H1 (cell line): Measurements from ENCODE around the gene ATP1A3. TPM values are rescaled to one million over a fixed set of nuclear protein-coding genes. Genes with fewer than 3 reads are reported as not detected.

Source experiments
- CTCF ChIA-PET: fragments of 300-600 bp; sonication (Branson Sonifier 250); formaldehyde crosslinking; loops from one replicate; lab custom pipeline; 2021; ENCODE audit not compliant: partially characterized antibody; lab: Charles Lee
- POLR2A ChIA-PET: fragments of 300-600 bp; sonication (Branson Sonifier 250); formaldehyde crosslinking; loops from one replicate; lab custom pipeline; 2021; ENCODE audit warnings: inconsistent platforms; ENCODE audit not compliant: partially characterized antibody; lab: Charles Lee
- DNase-seq, 2 experiments: peaks; one replicate each; pipeline versions ENCODE4 v3.0.0 to v3.0.0-alpha.2; 2010 to 2022; ENCODE audit warnings: low spot score in 2 of 2, low read depth in 1 of 2, mixed read lengths in 1 of 2
- FAIRE-seq: peaks from 2 replicates; lab custom pipeline; 2011; peaks lifted over from hg19 to GRCh38; lab: Jason Lieb, UNC
- H2AFZ ChIP-seq: 2 replicates; pipeline ENCODE4 v1.8.1; 2012; ENCODE audit warnings: low read length, inconsistent platforms
- H2AK5ac ChIP-seq: 2 replicates; pipeline ENCODE4 v1.6.1; 2013; ENCODE audit warnings: low read depth, low read length
- H2BK120ac ChIP-seq: replicated peaks from 2 replicates; pipeline ENCODE3; 2013; ENCODE audit warnings: low read depth, low read length, inconsistent platforms
- H2BK12ac ChIP-seq: 2 replicates; pipeline ENCODE4 v1.6.1; 2013; ENCODE audit warnings: low read depth, low read length
- H2BK15ac ChIP-seq: 2 replicates; pipeline ENCODE4 v1.6.1; 2013; ENCODE audit warnings: low read length
- H2BK20ac ChIP-seq: 2 replicates; pipeline ENCODE4 v1.6.1; 2013; ENCODE audit warnings: low read length
- H2BK5ac ChIP-seq: 2 replicates; pipeline ENCODE4 v1.6.1; 2013; ENCODE audit warnings: low read depth, low read length
- H3K14ac ChIP-seq: 2 replicates; pipeline ENCODE4 v1.6.1; 2013; ENCODE audit warnings: inconsistent platforms; ENCODE audit not compliant: insufficient read length
- H3K18ac ChIP-seq: 2 replicates; pipeline ENCODE4 v1.6.1; 2013; ENCODE audit warnings: low read length; ENCODE audit errors: extremely low read depth
- H3K23ac ChIP-seq: 2 replicates; pipeline ENCODE4 v1.6.1; 2013; ENCODE audit warnings: inconsistent platforms; ENCODE audit not compliant: insufficient read length
- H3K23me2 ChIP-seq: 2 replicates; pipeline ENCODE4 v1.6.1; 2013; ENCODE audit warnings: low read depth, low read length
- H3K27ac ChIP-seq: 2 replicates; pipeline ENCODE4 v1.6.1; 2011; ENCODE audit warnings: low read depth, low read length, inconsistent platforms
- H3K27me3 ChIP-seq, 4 experiments: replicated peaks in 1 of 4; 1 replicate in 1 of 4; 2 replicates in 3 of 4; pipeline versions ENCODE4 v1.6.1 to v1.8.1; 2011 to 2013; ENCODE audit warnings: low read length in 3 of 4, mild to moderate bottlenecking in 3 of 4, inconsistent platforms in 2 of 4, mixed read lengths in 2 of 4, moderate library complexity in 1 of 4; ENCODE audit not compliant: control insufficient read depth in 3 of 4, insufficient read depth in 3 of 4; ENCODE audit errors: extremely low read depth in 1 of 4
- H3K36me3 ChIP-seq, 4 experiments: 2 replicates each; pipeline versions ENCODE4 v1.6.1 to v1.8.1; 2011 to 2013; ENCODE audit warnings: mild to moderate bottlenecking in 4 of 4, low read length in 3 of 4, moderate library complexity in 2 of 4, control low read depth in 1 of 4, inconsistent platforms in 1 of 4; ENCODE audit not compliant: insufficient read depth in 4 of 4, control insufficient read depth in 2 of 4
- H3K4ac ChIP-seq: replicated peaks from 2 replicates; pipeline ENCODE3; 2013; ENCODE audit warnings: low read length, low read depth, mixed read lengths, inconsistent platforms; ENCODE audit not compliant: insufficient read length
- H3K4me1 ChIP-seq, 4 experiments: replicated peaks in 1 of 4; 1 replicate in 1 of 4; 2 replicates in 3 of 4; pipeline versions ENCODE4 v1.6.1 to v1.8.1; 2011 to 2013; ENCODE audit warnings: low read length in 3 of 4, inconsistent platforms in 2 of 4, mixed read lengths in 1 of 4; ENCODE audit not compliant: insufficient read depth in 4 of 4, control insufficient read depth in 3 of 4
- H3K4me2 ChIP-seq, 2 experiments: 2 replicates each; pipeline versions ENCODE4 v1.6.1 to v1.8.1; 2011 to 2013; ENCODE audit warnings: low read depth in 2 of 2, low read length in 2 of 2, control low read depth in 1 of 2, inconsistent platforms in 1 of 2, mild to moderate bottlenecking in 1 of 2; ENCODE audit not compliant: insufficient read depth in 1 of 2
- H3K4me3 ChIP-seq, 4 experiments: fragments of 200-600, 300-600 bp in 1 of 4; sonication (generic), shearing (Covaris generic), sonication (Bioruptor Twin) in 1 of 4; 2 replicates each; pipeline versions ENCODE4 v1.5.1 to v1.8.1; 2011 to 2016; ENCODE audit warnings: low read length in 4 of 4, low read depth in 3 of 4, control low read depth in 2 of 4, inconsistent platforms in 2 of 4, mild to moderate bottlenecking in 2 of 4, mixed read lengths in 1 of 4, moderate library complexity in 1 of 4; ENCODE audit not compliant: insufficient read depth in 2 of 4; ENCODE audit errors: extremely low read depth in 1 of 4
- H3K56ac ChIP-seq: replicated peaks from 2 replicates; pipeline ENCODE3; 2013; ENCODE audit warnings: low read depth, mild to moderate bottlenecking, mixed read lengths, low read length, inconsistent platforms; ENCODE audit not compliant: insufficient read length
- H3K79me1 ChIP-seq: 2 replicates; pipeline ENCODE4 v1.6.1; 2013; ENCODE audit warnings: low read depth, low read length, control low read depth
- H3K79me2 ChIP-seq, 2 experiments: 2 replicates each; pipeline versions ENCODE4 v1.6.1 to v1.8.1; 2012 to 2013; ENCODE audit warnings: low read length in 2 of 2, mild to moderate bottlenecking in 2 of 2, inconsistent platforms in 1 of 2; ENCODE audit not compliant: insufficient read depth in 2 of 2, control insufficient read depth in 1 of 2
- H3K9ac ChIP-seq, 4 experiments: replicated peaks in 1 of 4; 1 replicate in 1 of 4; 2 replicates in 3 of 4; pipeline versions ENCODE4 v1.6.1 to v1.8.1; 2011 to 2013; ENCODE audit warnings: low read depth in 3 of 4, low read length in 3 of 4, control low read depth in 2 of 4, mild to moderate bottlenecking in 2 of 4, moderate library complexity in 2 of 4, inconsistent platforms in 1 of 4; ENCODE audit errors: extremely low read depth in 1 of 4
- H3K9me3 ChIP-seq, 2 experiments: 2 replicates each; pipeline versions ENCODE4 v1.6.1 to v1.8.1; 2012 to 2013; ENCODE audit warnings: mild to moderate bottlenecking in 2 of 2, moderate library complexity in 2 of 2, control low read depth in 1 of 2, inconsistent platforms in 1 of 2, low read depth in 1 of 2, low read length in 1 of 2, mixed read lengths in 1 of 2; ENCODE audit not compliant: insufficient read depth in 2 of 2
- H4K20me1 ChIP-seq, 2 experiments: replicated peaks in 1 of 2; 2 replicates each; pipeline versions ENCODE3 to v1.8.1; 2011 to 2013; ENCODE audit warnings: inconsistent platforms in 2 of 2, low read length in 2 of 2, mild to moderate bottlenecking in 1 of 2; ENCODE audit not compliant: insufficient read depth in 2 of 2, control insufficient read depth in 1 of 2
- H4K5ac ChIP-seq: 2 replicates; pipeline ENCODE4 v1.6.1; 2013; ENCODE audit warnings: low read length, low read depth, mixed read lengths, inconsistent platforms; ENCODE audit not compliant: insufficient read length
- H4K8ac ChIP-seq: 2 replicates; pipeline ENCODE4 v1.8.0; 2013; ENCODE audit warnings: mild to moderate bottlenecking, moderate library complexity, low read length, inconsistent platforms; ENCODE audit not compliant: insufficient read depth; ENCODE audit errors: extremely low read depth
- H4K91ac ChIP-seq: replicated peaks from 2 replicates; pipeline ENCODE3; 2013; ENCODE audit warnings: low read length, mixed read lengths, inconsistent platforms; ENCODE audit not compliant: insufficient read length
- BCL11A ChIP-seq, 2 experiments: IDR thresholded peaks; one replicate each; pipeline ENCODE4 v1.6.1; 2011; ENCODE audit warnings: low read depth in 2 of 2, low read length in 2 of 2, mild to moderate bottlenecking in 2 of 2
- CHD1 ChIP-seq: IDR thresholded peaks from 2 replicates; pipeline ENCODE4 v1.6.1; 2012; ENCODE audit warnings: low read depth, low read length, improper control_type of control experiment
- KDM5A ChIP-seq: fragments of 200-600 bp; IDR thresholded peaks from 2 replicates; pipeline ENCODE4 v1.7.1; 2012; ENCODE audit warnings: mild to moderate bottlenecking, low read length, inconsistent platforms, mixed read lengths
- POLR2A ChIP-seq, 2 experiments: IDR thresholded peaks; 1 replicate in 1 of 2; 2 replicates in 1 of 2; pipeline ENCODE4 v1.6.1; 2011; ENCODE audit warnings: low read depth in 2 of 2, low read length in 2 of 2, mild to moderate bottlenecking in 2 of 2; ENCODE audit errors: control extremely low read depth in 1 of 2
- POU5F1 ChIP-seq: IDR thresholded peaks from 2 replicates; pipeline ENCODE4 v1.6.1; 2011; ENCODE audit warnings: low read depth, mild to moderate bottlenecking, low read length, moderate library complexity
- SUZ12 ChIP-seq: fragments of 200-600 bp; sonication (generic); IDR thresholded peaks from 2 replicates; pipeline ENCODE4 v1.6.1; 2012; ENCODE audit warnings: mild to moderate bottlenecking, inconsistent platforms, low read length, moderate library complexity, mixed read lengths
- TBP ChIP-seq: IDR thresholded peaks from 2 replicates; pipeline ENCODE4 v1.6.1; 2011; ENCODE audit warnings: low read depth, low read length, improper control_type of control experiment
- WGBS, 2 experiments: shearing (Covaris generic) in 1 of 2; methylation state at CpG; one replicate each; pipeline versions ENCODE4 v1.1.6 to v1.1.7; 2013 to 2015; ENCODE audit warnings: low lambda C conversion rate in 2 of 2, mixed read lengths in 2 of 2, inconsistent platforms in 1 of 2, low coverage in 1 of 2, missing lambda C conversion rate in 1 of 2; ENCODE audit not compliant: insufficient replicate concordance in 2 of 2, insufficient coverage in 1 of 2, insufficient read length in 1 of 2; ENCODE audit errors: extremely low coverage in 1 of 2, missing lambda C conversion rate in 1 of 2; 5-methylcytosine and 5-hydroxymethylcytosine counted together
- polyA plus RNA-seq, 7 experiments: library from polyadenylated mRNA; depleted of rRNA in 3 of 7; stranded (reverse) in 5 of 7; unstranded in 2 of 7; fragments of >200 nt in 5 of 7; fragments of 200-250 nt in 2 of 7; gene quantifications; 1 replicate in 5 of 7; 2 replicates in 1 of 7; 4 replicates in 1 of 7; pipeline versions ENCODE4 v1.2.1 to v1.2.3, GENCODE V29; 2011 to 2013; ENCODE audit warnings: missing spikeins in 2 of 7, mixed read lengths in 2 of 7
- total RNA-seq: library from RNA; stranded (reverse); fragmentation: NEBNext Ultra II Directional; extraction: Animal tissue kit (Norgen Biotek cat#: 25700); gene quantifications from 2 replicates; pipeline ENCODE4 v1.2.1, GENCODE V29; 2021

ATP1A3 gene
- total and polyA plus RNA-seq, 2 of the 8 experiments (the other 6 are each of a cell fraction or from before 2014, with no cell fraction given) = 11.1 to 41.2 TPM

DNA sequence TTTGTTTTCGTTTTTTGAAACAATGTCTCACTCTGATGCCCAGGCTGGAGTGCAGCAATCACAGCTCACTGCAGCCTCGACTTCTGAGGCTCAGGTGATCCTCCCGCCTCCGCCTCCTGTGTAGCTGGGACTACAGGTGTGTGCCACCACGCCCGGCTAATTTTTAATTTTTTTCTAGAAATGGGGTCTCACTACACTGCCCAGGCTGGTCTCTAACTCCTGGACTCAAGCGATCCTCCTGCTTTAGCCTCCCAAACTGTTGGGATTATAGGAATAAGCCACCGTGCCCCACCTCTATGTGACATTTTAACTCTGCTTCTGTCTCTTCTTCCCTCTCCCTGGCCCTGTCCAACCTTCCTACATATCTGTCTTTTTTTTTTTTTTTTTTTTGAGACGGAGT, 5.1 kb downstream of the ATP1A3 start:
- Histone ChIP-seq H3K23me2 (peaks cover 11% of the 10 kb centered on the region; the same call in 1 of the 2 replicates), H3K4me1 (peaks cover 0 to 7% (median 7%) of the 10 kb centered on the region in 4 experiments; a peak in 6 of 7 replicates), H3K79me1 (no peaks in the 10 kb centered on the region), H3K79me2 (no peaks in the 10 kb centered on the region), H2BK12ac (no peak overlapping the region), H3K9ac (no peak overlapping the region), H3K4me2 (no peak overlapping the region), H2BK15ac (no peak overlapping the region), H3K56ac (no peak overlapping the region), H3K27me3 (peaks cover 0 to 6% (median 5%) of the 10 kb centered on the region in 4 experiments; a peak in 5 of 7 replicates), H3K36me3 (peaks cover 2 to 8% (median 7%) of the 10 kb centered on the region in 4 experiments; a peak in 3 of 8 replicates), H2BK20ac (no peak overlapping the region), H3K9me3 (no peaks in the 10 kb centered on the region), H4K8ac (no peak overlapping the region), H3K4me3 (no peak overlapping the region), H4K5ac (no peak overlapping the region), H3K4ac (no peak overlapping the region), H4K91ac (no peak overlapping the region), H2BK120ac (no peak overlapping the region), H2AK5ac (no peak overlapping the region), H3K23ac (no peak overlapping the region), H3K18ac (no peak overlapping the region), H3K27ac (no peak overlapping the region), H2AFZ (no peak overlapping the region), H2BK5ac (no peak overlapping the region), H4K20me1 (peaks cover 4 to 8% of the 10 kb centered on the region in 2 experiments), H3K14ac (no peak overlapping the region)
- WGBS, 2 experiments = 93% methylated on average over 8 of the region's 9 CpGs; no CpG with 5 or more reads in 1 of the 2 experiments
- DNase-seq = no peak
- CTCF ChIA-PET = interaction anchor here (0.6 to 1.3 kb wide), 3 partner anchors 9 to 372 kb away, joined by 3 to 4 read pairs (median 3); no protein-coding TSS in a partner anchor
- no peak for FAIRE-seq
- POLR2A ChIA-PET = interaction anchor here (1.2 kb wide), 1 partner anchor 14 kb away, joined by 3 read pairs; no protein-coding TSS in a partner anchor
- TF ChIP-seq KDM5A (no peak), CHD1 (no peak), TBP (no peak), POLR2A (IDR thresholded peaks at IDR 0.05; ENCODE audit: control extremely low read depth in 1 of 2, low read depth in 2 of 2, low read length in 2 of 2) (no peak), SUZ12 (no peak), BCL11A (IDR thresholded peaks at IDR 0.05; ENCODE audit: low read depth in 2 of 2, low read length in 2 of 2) (no peak), POU5F1 (no peak)
